Right lobe of liver (tissue), 4 donors: ENCODE results near the gene ST8SIA6.

Experiments
- CTCF ChIP-seq, 4 donors: fragments of 200-600 bp in 3 of 4; fragments of 450-650 bp in 1 of 4; IDR thresholded peaks; one replicate each; pipeline versions ENCODE4 v1.5.1 to v1.8.0; 2016 to 2022; ENCODE audit warnings: antibody characterized with exemption in 4 of 4, mild to moderate bottlenecking in 2 of 4
- POLR2A ChIP-seq: fragments of 450-650 bp; IDR thresholded peaks from one replicate; pipeline ENCODE4 v1.6.1; 2017; ENCODE audit warnings: antibody characterized with exemption, mild to moderate bottlenecking
- donor health status: DM: no; HTN: no; CAD: no.
- donor health status: DM: no; HTN: no; CAD: no.
- donor health status: DM: no; HTN: yes; CAD: no.

- no peak for TF ChIP-seq CTCF (IDR thresholded peaks at IDR 0.05)
- no peak for TF ChIP-seq POLR2A
These were observed 42.1 kb downstream of the ST8SIA6 start for GRCh38 chr10:17412323-17412722.
